ENCODE results near the gene SLC2A9. TPM values are rescaled to one million over a fixed set of nuclear protein-coding genes. Genes with fewer than 3 reads are reported as not detected.

The SLC2A9 gene
- total and polyA plus RNA-seq, 2 of the 13 experiments (the other 11 are each of a cell fraction or from before 2014, with no cell fraction given): 36.2 to 42.3 TPM

GRCh38 chr4:10063544-10064300, 42.4 kb upstream of the SLC2A9 start (continued):
- TF ChIP-seq ZNF326 (CRISPR knock-in tag; IDR thresholded peaks at IDR 0.05; ENCODE audit: borderline replicate concordance) (no peak; the same call in 1 of the 2 replicates), ZNF430 (CRISPR knock-in tag; IDR thresholded peaks at IDR 0.05) (no peak), ELF3 (CRISPR knock-in tag; IDR thresholded peaks at IDR 0.05) (peak; percentile 21; the same call in 1 of the 2 replicates), ZNF788 (CRISPR knock-in tag; IDR thresholded peaks at IDR 0.05; ENCODE audit: borderline replicate concordance) (peak; percentile 65; the same call in 1 of the 2 replicates), TCF12 (IDR thresholded peaks at IDR 0.05) (no peak), TCF12 (CRISPR knock-in tag; IDR thresholded peaks at IDR 0.05) (no peak), IRX3 (CRISPR knock-in tag; IDR thresholded peaks at IDR 0.05; ENCODE audit: borderline replicate concordance, low read depth) (no peak), ZNF34 (CRISPR knock-in tag; IDR thresholded peaks at IDR 0.05; ENCODE audit: borderline replicate concordance) (no peak), PAWR (CRISPR knock-in tag; IDR thresholded peaks at IDR 0.05; ENCODE audit: borderline replicate concordance) (no peak), KDM2A (CRISPR knock-in tag; IDR thresholded peaks at IDR 0.05; ENCODE audit: borderline replicate concordance, low read depth) (0 out of 2 replicates have a peak, but pooled peaks have one; percentile 33), ZFY (CRISPR knock-in tag; IDR thresholded peaks at IDR 0.05) (no peak; the same call in 1 of the 2 replicates), MNT (IDR thresholded peaks at IDR 0.05) (no peak), ZNF256 (CRISPR knock-in tag; conservative IDR thresholded peaks at IDR 0.05) (no peak), ZBTB42 (CRISPR knock-in tag; IDR thresholded peaks at IDR 0.05) (no peak), ZNF687 (CRISPR knock-in tag; IDR thresholded peaks at IDR 0.05) (peak; percentile 69), ATF2 (CRISPR knock-in tag; IDR thresholded peaks at IDR 0.05) (peak; percentile 30; the same call in 1 of the 2 replicates), ZNF784 (CRISPR knock-in tag; IDR thresholded peaks at IDR 0.05; ENCODE audit: borderline replicate concordance) (no peak)
- TF ChIP-seq, protein P1, sequence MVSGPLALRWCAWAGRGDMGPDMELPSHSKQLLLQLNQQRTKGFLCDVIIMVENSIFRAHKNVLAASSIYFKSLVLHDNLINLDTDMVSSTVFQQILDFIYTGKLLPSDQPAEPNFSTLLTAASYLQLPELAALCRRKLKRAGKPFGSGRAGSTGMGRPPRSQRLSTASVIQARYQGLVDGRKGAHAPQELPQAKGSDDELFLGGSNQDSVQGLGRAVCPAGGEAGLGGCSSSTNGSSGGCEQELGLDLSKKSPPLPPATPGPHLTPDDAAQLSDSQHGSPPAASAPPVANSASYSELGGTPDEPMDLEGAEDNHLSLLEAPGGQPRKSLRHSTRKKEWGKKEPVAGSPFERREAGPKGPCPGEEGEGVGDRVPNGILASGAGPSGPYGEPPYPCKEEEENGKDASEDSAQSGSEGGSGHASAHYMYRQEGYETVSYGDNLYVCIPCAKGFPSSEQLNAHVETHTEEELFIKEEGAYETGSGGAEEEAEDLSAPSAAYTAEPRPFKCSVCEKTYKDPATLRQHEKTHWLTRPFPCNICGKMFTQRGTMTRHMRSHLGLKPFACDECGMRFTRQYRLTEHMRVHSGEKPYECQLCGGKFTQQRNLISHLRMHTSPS (CRISPR knock-in tag; IDR thresholded peaks at IDR 0.05; ENCODE audit: low read depth): no peak

Measured in HepG2 (cell line).